Endodermal cell (in vitro differentiated cells): ENCODE data around the gene MOGAT1. TPM values are rescaled to one million over a fixed set of nuclear protein-coding genes. Genes with fewer than 3 reads are reported as not detected.

ENCODE experiments used
- DNase-seq: peaks from one replicate; pipeline ENCODE4 v3.0.0-alpha.2; 2017
- H3K27ac ChIP-seq: 2 replicates; pipeline ENCODE4 v1.5.1; 2013; ENCODE audit warnings: mild to moderate bottlenecking, low read depth, low read length, moderate library complexity
- H3K27me3 ChIP-seq: 2 replicates; pipeline ENCODE4 v1.6.1; 2013; ENCODE audit warnings: mild to moderate bottlenecking, low read length, moderate library complexity; ENCODE audit not compliant: insufficient read depth, control insufficient read depth, poor library complexity, severe bottlenecking
- H3K36me3 ChIP-seq: 2 replicates; pipeline ENCODE4 v1.7.0; 2013; ENCODE audit warnings: mild to moderate bottlenecking, low read length, moderate library complexity; ENCODE audit not compliant: control insufficient read depth, insufficient read depth
- H3K4me1 ChIP-seq: one replicate; pipeline ENCODE4 v1.7.0; 2013; ENCODE audit warnings: low read length; ENCODE audit not compliant: control insufficient read depth, insufficient read depth
- H3K4me3 ChIP-seq: 2 replicates; pipeline ENCODE4 v1.5.1; 2013; ENCODE audit warnings: mild to moderate bottlenecking, low read length, moderate library complexity
- H3K9ac ChIP-seq: 2 replicates; pipeline ENCODE4 v1.6.1; 2013; ENCODE audit warnings: mild to moderate bottlenecking, low read length, moderate library complexity; ENCODE audit not compliant: poor library complexity, severe bottlenecking; ENCODE audit errors: extremely low read depth
- H3K9me3 ChIP-seq: 2 replicates; pipeline ENCODE4 v1.6.1; 2013; ENCODE audit warnings: mild to moderate bottlenecking, low read length, moderate library complexity; ENCODE audit not compliant: control insufficient read depth
- H3K27ac Mint-ChIP-seq: 2 replicates; pipeline ENCODE4 v1.8.0; 2020; ENCODE audit warnings: mixed read lengths
- H3K27me3 Mint-ChIP-seq: 2 replicates; pipeline ENCODE4 v1.8.0; 2021; ENCODE audit warnings: mild to moderate bottlenecking, mixed read lengths; ENCODE audit not compliant: insufficient read depth
- H3K36me3 Mint-ChIP-seq: 2 replicates; pipeline ENCODE4 v1.8.0; 2020; ENCODE audit warnings: low read depth, mixed read lengths
- H3K4me1 Mint-ChIP-seq: 2 replicates; pipeline ENCODE4 v1.8.0; 2020; ENCODE audit warnings: mixed read lengths
- H3K4me3 Mint-ChIP-seq: 2 replicates; pipeline ENCODE4 v1.8.0; 2020; ENCODE audit warnings: mild to moderate bottlenecking, moderate library complexity, mixed read lengths
- H3K9me3 Mint-ChIP-seq: 2 replicates; pipeline ENCODE4 v1.8.0; 2020; ENCODE audit warnings: mild to moderate bottlenecking, mixed read lengths
- CTCF ChIP-seq: fragments of 200-600 bp; sonication (generic); conservative IDR thresholded peaks from 2 replicates; pipeline ENCODE4 v1.5.0; 2021; ENCODE audit warnings: antibody characterized with exemption, mild to moderate bottlenecking
- WGBS, 2 experiments: methylation state at CpG; one replicate each; pipeline versions ENCODE4 v1.1.5 to v1.1.7; 2013; ENCODE audit warnings: missing lambda C conversion rate in 2 of 2, mixed read lengths in 1 of 2; ENCODE audit not compliant: insufficient coverage in 1 of 2, insufficient read length in 1 of 2; 5-methylcytosine and 5-hydroxymethylcytosine counted together
- total RNA-seq, 2 donors: library from RNA; stranded (reverse); fragmentation: NEBNext Ultra II Directional in 1 of 2; extraction: Animal tissue kit (Norgen Biotek cat#: 25700) in 1 of 2; gene quantifications; 2 replicates in 1 of 2; 3 replicates in 1 of 2; pipeline ENCODE4 v1.2.1, GENCODE V29; 2021

The MOGAT1 gene
- total RNA-seq, 2 donors from 2014 or later = not detected

DNA sequence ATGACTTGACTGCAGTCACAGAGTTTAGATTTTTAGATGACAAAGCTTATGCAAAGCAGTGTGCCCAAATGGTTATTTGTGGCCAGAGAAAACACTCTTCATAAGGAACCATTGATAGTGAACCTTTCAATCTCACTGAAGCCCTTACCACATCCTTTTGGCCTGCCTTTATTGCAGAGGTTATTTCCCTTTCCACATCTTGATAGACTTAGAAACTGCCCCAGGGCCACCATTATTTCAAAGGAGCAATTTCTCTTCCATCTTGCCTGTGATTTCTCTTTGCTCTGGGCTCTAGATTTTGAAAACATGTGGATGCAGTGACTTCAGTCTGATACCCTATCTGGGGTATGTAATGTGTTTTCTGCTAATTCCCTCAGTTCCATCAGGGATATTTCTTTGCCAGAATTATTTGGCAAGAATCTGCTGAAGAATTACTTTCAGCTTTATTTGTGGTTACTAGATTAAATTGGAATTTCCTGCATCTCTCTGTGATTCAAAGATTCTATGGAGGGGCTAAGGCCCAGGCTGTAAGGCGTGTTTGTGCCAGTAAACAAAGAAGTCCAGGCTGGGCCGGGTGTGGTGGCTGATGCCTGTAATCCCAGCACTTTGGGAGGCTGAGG lies 51.0 kb downstream of the MOGAT1 start:
- peaks cover 27% of the 10 kb centered on the region for H3K9me3 Mint-ChIP-seq
- Histone ChIP-seq H3K36me3 (no peaks in the 10 kb centered on the region), H3K9ac (no peak overlapping the region), H3K27me3 (no peaks in the 10 kb centered on the region), H3K9me3 (no peaks in the 10 kb centered on the region), H3K4me1 (no peaks in the 10 kb centered on the region), H3K4me3 (no peak overlapping the region), H3K27ac (no peak overlapping the region)
- WGBS, 2 experiments = 94 to 96% methylated on average over 2 of the region's 2 CpGs
- DNase-seq = no peak
- no peak overlapping the region for H3K4me3 Mint-ChIP-seq
- H3K27me3 Mint-ChIP-seq = peaks cover 3% of the 10 kb centered on the region
- no peak for TF ChIP-seq CTCF
- no peaks in the 10 kb centered on the region for H3K4me1 Mint-ChIP-seq
- no peaks in the 10 kb centered on the region for H3K36me3 Mint-ChIP-seq
- no peak overlapping the region for H3K27ac Mint-ChIP-seq

DNA sequence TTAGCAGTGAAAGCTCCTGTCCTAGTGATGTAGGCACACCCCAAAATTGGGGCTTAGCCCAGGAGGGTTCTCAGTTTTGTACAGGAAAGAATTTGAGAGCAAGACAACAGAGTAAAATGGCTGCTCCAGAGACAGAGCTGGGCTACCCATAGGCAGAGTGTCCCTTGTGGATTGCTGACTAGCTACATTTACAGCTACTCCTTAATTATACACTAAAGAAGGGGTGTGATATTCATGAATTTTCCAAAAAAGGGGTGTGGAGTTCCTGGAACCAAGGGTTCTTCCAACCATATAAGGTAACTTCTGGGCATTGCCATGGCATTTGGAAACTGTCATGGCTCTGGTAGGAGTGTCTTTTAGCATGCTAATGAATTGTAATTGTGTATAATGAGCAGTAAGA lies 52.8 kb downstream of the MOGAT1 start:
- Histone ChIP-seq H3K27me3 (no peaks in the 10 kb centered on the region), H3K4me3 (no peak overlapping the region), H3K36me3 (no peaks in the 10 kb centered on the region), H3K4me1 (no peaks in the 10 kb centered on the region), H3K27ac (no peak overlapping the region), H3K9ac (no peak overlapping the region), H3K9me3 (no peaks in the 10 kb centered on the region)
- DNase-seq = no peak
- Mint-ChIP-seq H3K4me1 (no peaks in the 10 kb centered on the region), H3K27me3 (peaks cover 1% of the 10 kb centered on the region), H3K9me3 (peaks cover 27% of the 10 kb centered on the region), H3K27ac (no peak overlapping the region), H3K4me3 (no peak overlapping the region), H3K36me3 (no peaks in the 10 kb centered on the region)
- TF ChIP-seq CTCF = no peak

DNA sequence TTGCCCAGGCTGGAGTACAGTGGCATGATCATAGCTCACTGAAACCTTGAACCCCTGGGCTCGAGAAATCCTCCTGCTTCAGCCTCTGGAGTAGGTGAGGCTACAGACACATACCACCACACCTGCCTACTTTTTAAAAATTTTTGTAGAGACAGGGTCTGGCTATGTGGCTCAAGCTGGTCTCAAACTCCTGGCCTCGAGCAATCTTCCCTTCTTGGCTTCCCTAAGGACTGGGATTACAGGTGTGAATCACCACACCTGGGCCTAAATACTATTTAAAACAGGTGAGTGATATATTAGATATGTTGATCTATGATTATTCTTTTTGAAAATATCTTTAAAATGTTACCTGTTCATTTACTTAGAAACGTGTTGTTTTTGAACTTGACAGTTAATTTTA lies 57.2 kb downstream of the MOGAT1 start:
- Histone ChIP-seq H3K36me3 (no peaks in the 10 kb centered on the region), H3K27ac (no peak overlapping the region), H3K4me3 (no peak overlapping the region), H3K27me3 (peaks cover 22% of the 10 kb centered on the region), H3K9me3 (no peaks in the 10 kb centered on the region), H3K4me1 (no peaks in the 10 kb centered on the region), H3K9ac (no peak overlapping the region)
- TF ChIP-seq CTCF = no peak
- H3K4me1 Mint-ChIP-seq = no peaks in the 10 kb centered on the region
- no peak overlapping the region for H3K4me3 Mint-ChIP-seq
- 89 to 100% methylated on average over 1 to 2 of the region's 3 CpGs for WGBS, 2 experiments
- no peaks in the 10 kb centered on the region for H3K9me3 Mint-ChIP-seq
- H3K27me3 Mint-ChIP-seq = peaks cover 25% of the 10 kb centered on the region
- DNase-seq = no peak
- no peaks in the 10 kb centered on the region for H3K36me3 Mint-ChIP-seq
- no peak overlapping the region for H3K27ac Mint-ChIP-seq
